Ascending aorta (tissue), 2 donors: ENCODE results near the gene LCP2. TPM values are rescaled to one million over a fixed set of nuclear protein-coding genes. Genes with fewer than 3 reads are reported as not detected.

Source experiments
- DNase-seq, 2 donors: peaks; one replicate each; pipeline ENCODE4 v3.0.0-alpha.2; 2019; ENCODE audit warnings: low spot score in 2 of 2
- H3K27ac ChIP-seq, 2 donors: fragments of 200-600 bp; sonication (generic); one replicate each; pipeline ENCODE4 v1.5.1; 2016 to 2017; ENCODE audit warnings: mild to moderate bottlenecking in 1 of 2
- H3K27me3 ChIP-seq: fragments of 200-600 bp; sonication (generic); one replicate; pipeline ENCODE4 v1.5.1; 2017
- H3K36me3 ChIP-seq, 2 donors: fragments of 200-600 bp; sonication (generic); one replicate each; pipeline ENCODE4 v1.5.1; 2016
- H3K4me1 ChIP-seq, 2 donors: fragments of 200-600 bp; sonication (generic); one replicate each; pipeline ENCODE4 v1.5.1; 2016 to 2017; ENCODE audit warnings: mild to moderate bottlenecking in 1 of 2
- H3K4me3 ChIP-seq, 2 donors: fragments of 200-600 bp; sonication (generic); one replicate each; pipeline ENCODE4 v1.5.1; 2016 to 2017; ENCODE audit warnings: mild to moderate bottlenecking in 1 of 2
- H3K9me3 ChIP-seq, 2 donors: fragments of 200-600 bp; sonication (generic); one replicate each; pipeline ENCODE4 v1.5.1; 2016
- intact Hi-C: fragments of 100-400 bp; cut with DNase I; formaldehyde crosslinking; loops from one replicate; pipeline ENCODE4 v1.15.1; 2023
- total RNA-seq: library from RNA; depleted of rRNA; stranded (reverse); fragments of >200 nt; gene quantifications from one replicate; pipeline ENCODE4 v1.1.0, GENCODE V29; 2016
- TF ChIP-seq, protein P1 (sequence below), 3 experiments: fragments of 200-600 bp in 2 of 3; fragments of 450-650 bp in 1 of 3; sonication (generic) in 2 of 3; IDR thresholded peaks; one replicate each; pipeline ENCODE4 v1.5.1; 2016 to 2019; ENCODE audit warnings: antibody characterized with exemption in 3 of 3, mild to moderate bottlenecking in 1 of 3, moderate library complexity in 1 of 3

The LCP2 gene
- total RNA-seq, 1 donor from 2014 or later: 9.3 TPM

DNA sequence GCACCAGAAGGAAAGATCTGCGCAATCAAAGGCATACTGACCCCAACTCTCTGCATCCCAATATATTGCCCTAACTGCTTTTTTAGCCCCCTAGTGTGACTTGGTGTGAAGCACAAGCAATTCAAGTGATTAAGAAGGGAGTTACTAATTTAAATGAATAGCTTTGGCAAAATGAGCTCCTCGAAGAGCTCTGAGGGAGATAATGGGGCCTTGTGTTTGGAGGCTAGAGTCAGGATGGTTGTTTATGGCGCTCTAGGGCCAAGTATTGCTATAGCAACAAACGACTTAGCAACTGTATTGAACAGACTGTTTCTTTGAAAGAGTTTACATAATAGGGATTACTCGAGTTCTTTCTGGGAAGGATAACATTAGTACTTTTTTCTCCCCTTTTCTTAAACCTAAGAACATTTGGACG is 76.2 kb downstream of the LCP2 start:
- no peak for DNase-seq
- H3K27ac ChIP-seq: no peak overlapping the region
- no peaks in the 10 kb centered on the region for H3K36me3 ChIP-seq
- no peaks in the 10 kb centered on the region for H3K9me3 ChIP-seq
- no peak overlapping the region for H3K4me3 ChIP-seq
- TF ChIP-seq, protein P1, sequence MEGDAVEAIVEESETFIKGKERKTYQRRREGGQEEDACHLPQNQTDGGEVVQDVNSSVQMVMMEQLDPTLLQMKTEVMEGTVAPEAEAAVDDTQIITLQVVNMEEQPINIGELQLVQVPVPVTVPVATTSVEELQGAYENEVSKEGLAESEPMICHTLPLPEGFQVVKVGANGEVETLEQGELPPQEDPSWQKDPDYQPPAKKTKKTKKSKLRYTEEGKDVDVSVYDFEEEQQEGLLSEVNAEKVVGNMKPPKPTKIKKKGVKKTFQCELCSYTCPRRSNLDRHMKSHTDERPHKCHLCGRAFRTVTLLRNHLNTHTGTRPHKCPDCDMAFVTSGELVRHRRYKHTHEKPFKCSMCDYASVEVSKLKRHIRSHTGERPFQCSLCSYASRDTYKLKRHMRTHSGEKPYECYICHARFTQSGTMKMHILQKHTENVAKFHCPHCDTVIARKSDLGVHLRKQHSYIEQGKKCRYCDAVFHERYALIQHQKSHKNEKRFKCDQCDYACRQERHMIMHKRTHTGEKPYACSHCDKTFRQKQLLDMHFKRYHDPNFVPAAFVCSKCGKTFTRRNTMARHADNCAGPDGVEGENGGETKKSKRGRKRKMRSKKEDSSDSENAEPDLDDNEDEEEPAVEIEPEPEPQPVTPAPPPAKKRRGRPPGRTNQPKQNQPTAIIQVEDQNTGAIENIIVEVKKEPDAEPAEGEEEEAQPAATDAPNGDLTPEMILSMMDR (IDR thresholded peaks at IDR 0.05): no peak
- H3K4me1 ChIP-seq: no peaks in the 10 kb centered on the region
- no peaks in the 10 kb centered on the region for H3K27me3 ChIP-seq
- intact Hi-C loops: loop anchor here (10.0 kb wide), 1 partner anchor 403 kb away; no protein-coding TSS in a partner anchor

DNA sequence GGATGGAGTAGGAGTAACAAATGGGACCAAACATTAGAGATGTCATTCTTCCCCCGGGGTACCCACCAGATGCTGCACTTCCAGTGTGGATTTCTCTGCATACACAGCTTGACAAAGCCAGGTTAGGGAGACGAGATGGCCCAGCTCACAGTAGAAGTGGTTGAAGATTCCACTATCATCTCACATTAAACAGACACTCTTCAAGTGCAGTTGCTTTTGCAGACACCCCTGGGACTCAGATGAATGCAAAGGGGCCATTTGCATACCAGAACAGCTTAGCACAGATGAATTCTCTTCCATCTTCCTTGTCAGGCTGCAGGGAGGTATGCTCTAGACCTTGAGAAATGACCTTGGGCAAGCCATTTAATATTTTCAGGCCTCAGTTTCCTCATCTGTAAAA is 77.4 kb downstream of the LCP2 start:
- Histone ChIP-seq H3K27ac (no peak overlapping the region), H3K9me3 (no peaks in the 10 kb centered on the region), H3K27me3 (no peaks in the 10 kb centered on the region), H3K4me1 (no peaks in the 10 kb centered on the region), H3K4me3 (no peak overlapping the region), H3K36me3 (no peaks in the 10 kb centered on the region)
- intact Hi-C loops: loop anchor here (10.0 kb wide), 1 partner anchor 405 kb away; no protein-coding TSS in a partner anchor
- no peak for DNase-seq
- TF ChIP-seq, protein P1 (IDR thresholded peaks at IDR 0.05): no peak

DNA sequence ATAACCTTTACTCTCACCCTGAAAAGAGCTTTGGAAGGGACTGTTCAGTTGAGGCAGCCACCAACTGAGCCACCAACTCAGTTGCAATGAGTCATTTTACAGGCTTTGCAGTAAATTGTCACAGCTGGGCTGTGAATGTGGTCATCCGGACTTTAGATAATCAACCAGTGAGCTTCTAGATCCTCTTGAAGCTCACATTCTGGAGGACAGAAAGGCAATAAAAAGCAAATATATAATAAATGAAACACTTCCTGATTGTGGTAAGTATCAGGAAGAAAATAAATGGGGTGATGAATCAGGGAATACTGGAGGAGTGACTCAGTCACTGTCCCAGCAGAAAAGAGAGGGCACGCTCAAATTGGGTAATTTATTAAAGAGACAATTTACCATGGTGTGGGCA is 78.0 kb downstream of the LCP2 start:
- no peaks in the 10 kb centered on the region for H3K4me1 ChIP-seq
- H3K9me3 ChIP-seq: no peaks in the 10 kb centered on the region
- intact Hi-C loops: loop anchor here (10.0 kb wide), 1 partner anchor 405 kb away; no protein-coding TSS in a partner anchor
- H3K27ac ChIP-seq: no peak overlapping the region
- H3K4me3 ChIP-seq: no peak overlapping the region
- H3K36me3 ChIP-seq: no peaks in the 10 kb centered on the region
- H3K27me3 ChIP-seq: no peaks in the 10 kb centered on the region
- DNase-seq: no peak
- TF ChIP-seq, protein P1 (IDR thresholded peaks at IDR 0.05): no peak

DNA sequence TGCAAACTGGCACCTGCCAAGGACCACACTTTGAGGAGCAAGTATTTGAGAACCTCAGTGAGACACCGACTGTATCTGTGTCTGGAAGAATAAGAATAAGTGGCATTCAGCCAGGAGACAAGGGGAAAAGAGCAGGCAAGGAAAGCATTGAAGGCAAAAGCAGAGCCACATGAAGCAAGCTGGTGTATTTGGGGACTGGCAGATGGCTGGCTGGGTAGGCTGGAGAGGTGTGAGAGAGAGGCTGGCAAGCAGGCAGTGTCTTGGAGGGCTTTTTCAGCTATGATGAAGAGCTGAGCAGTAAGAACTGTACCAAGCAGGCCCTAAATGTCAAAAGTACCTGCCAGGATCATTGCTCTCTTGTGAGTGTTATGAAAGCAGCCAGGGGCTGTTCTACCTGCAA is 78.9 kb downstream of the LCP2 start:
- no peak for DNase-seq
- H3K4me1 ChIP-seq: no peaks in the 10 kb centered on the region
- no peaks in the 10 kb centered on the region for H3K36me3 ChIP-seq
- H3K27ac ChIP-seq: no peak overlapping the region
- no peak overlapping the region for H3K4me3 ChIP-seq
- TF ChIP-seq, protein P1 (IDR thresholded peaks at IDR 0.05): no peak
- intact Hi-C loops: no loop called here
- H3K27me3 ChIP-seq: no peaks in the 10 kb centered on the region
- no peaks in the 10 kb centered on the region for H3K9me3 ChIP-seq

DNA sequence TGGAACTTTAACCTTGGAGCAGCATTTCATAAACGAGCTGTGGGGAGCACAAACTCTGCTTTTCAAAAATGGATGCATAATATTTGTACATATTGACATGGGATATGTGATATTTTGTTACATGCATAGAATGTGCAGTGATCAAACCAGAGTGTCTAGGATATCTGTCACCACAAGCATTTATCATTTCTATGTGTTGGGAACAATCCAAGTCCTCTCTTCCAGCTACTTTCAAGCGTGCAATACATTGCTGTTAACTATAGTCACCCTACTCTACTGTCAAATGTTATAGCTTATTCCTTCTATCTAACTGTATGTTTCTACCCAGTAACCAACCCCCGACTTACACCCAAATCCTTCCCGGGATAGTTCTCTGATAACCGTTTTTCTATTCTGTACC is 79.7 kb downstream of the LCP2 start:
- Histone ChIP-seq H3K4me3 (no peak overlapping the region), H3K27me3 (no peaks in the 10 kb centered on the region), H3K27ac (no peak overlapping the region), H3K9me3 (no peaks in the 10 kb centered on the region), H3K36me3 (no peaks in the 10 kb centered on the region), H3K4me1 (no peaks in the 10 kb centered on the region)
- DNase-seq: no peak
- intact Hi-C loops: no loop called here
- TF ChIP-seq, protein P1 (IDR thresholded peaks at IDR 0.05): no peak
